ENCODE results near the gene SLC46A2. TPM values are rescaled to one million over a fixed set of nuclear protein-coding genes. Genes with fewer than 3 reads are reported as not detected.

The SLC46A2 gene
- total RNA-seq, 1 donor from 2014 or later = not detected

DNA sequence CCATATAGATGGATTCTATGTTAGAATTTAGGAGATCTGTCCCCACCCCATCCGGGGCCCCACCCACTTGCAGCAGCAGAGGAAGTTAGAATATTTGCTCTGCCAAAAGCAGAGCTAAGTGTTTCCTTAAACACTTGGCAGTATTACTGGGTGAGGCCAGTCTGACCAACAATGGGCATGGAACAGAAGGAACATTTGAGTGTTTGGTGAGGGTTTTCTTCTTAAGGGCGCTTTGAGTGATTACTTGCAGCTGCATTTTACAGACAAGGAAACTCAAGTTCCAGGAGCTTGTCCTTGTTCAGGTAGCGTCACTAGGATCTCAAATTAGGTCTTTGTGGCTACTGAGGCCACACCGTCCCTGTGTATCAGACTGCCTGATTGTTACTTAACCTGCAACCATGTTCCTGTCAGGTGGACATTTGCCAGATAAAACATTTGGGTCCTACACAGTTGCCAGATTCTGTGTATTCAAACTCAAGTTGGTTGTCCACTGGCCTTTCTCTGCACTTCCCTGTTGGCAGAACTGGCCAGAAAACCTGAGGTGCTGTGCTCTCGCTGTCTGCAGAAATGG, 59.3 kb downstream of the SLC46A2 start:
- DNase-seq (ENCODE audit: low read depth) = no peak

Other genes with a start within 250 kb of the SLC46A2 start
- 15.6 and 27.0 TPM in 2 replicates for gene INIP, start 172.8 kb downstream of the SLC46A2 start, total RNA-seq
- 4.3 and 6.2 TPM in 2 replicates for gene SNX30, start 140.1 kb downstream of the SLC46A2 start, total RNA-seq
- 0.36 and 1.1 TPM in 2 replicates for gene ZNF883, start 121.3 kb upstream of the SLC46A2 start, total RNA-seq
- 5.5 and 7.8 TPM in 2 replicates for gene ZFP37, start 165.8 kb upstream of the SLC46A2 start, total RNA-seq

Measured in myocyte (in vitro differentiated cells).